Measurements from ENCODE around the gene RSRC2. TPM values are rescaled to one million over a fixed set of nuclear protein-coding genes. Genes with fewer than 3 reads are reported as not detected.

The RSRC2 gene
- total RNA-seq, 1 donor from 2014 or later: 63.8 TPM

- Histone ChIP-seq H3K9me3 (no peaks in the 10 kb centered on the region), H3K27ac (no peak overlapping the region), H3K4me1 (no peaks in the 10 kb centered on the region), H3K27me3 (no peaks in the 10 kb centered on the region), H3K36me3 (peaks cover 4% of the 10 kb centered on the region), H3K4me3 (no peak overlapping the region)
- intact Hi-C loops (cut with DNase I): no loop called here
- DNase-seq: no peak
- ATAC-seq: no peak
- no peak for TF ChIP-seq CTCF (IDR thresholded peaks at IDR 0.05)
Measured at GRCh38 chr12:122538496-122538895, 11.8 kb upstream of the RSRC2 start.

DNA sequence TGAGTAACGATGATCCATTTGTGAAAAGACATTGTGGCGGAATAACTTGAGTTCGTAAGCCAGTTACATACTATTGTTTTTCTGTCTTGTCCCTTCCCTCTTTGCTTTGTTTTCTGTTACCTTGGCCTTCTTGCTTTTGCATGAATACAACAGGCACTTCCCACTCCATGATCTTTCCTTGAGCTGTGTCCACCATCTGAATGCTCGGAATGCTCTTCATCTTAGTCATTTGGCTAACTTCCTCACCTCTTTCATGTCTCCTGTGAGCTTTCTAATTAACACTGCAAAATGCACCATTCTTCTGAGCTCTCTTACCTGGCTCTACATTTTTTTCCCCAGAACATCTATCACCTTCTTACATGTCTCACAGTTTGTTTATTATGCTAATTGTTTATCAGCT lies 10.3 kb upstream of the RSRC2 start:
- no peak for TF ChIP-seq CTCF (IDR thresholded peaks at IDR 0.05)
- ATAC-seq: no peak
- no peak overlapping the region for H3K27ac ChIP-seq
- DNase-seq: no peak
- no peaks in the 10 kb centered on the region for H3K9me3 ChIP-seq
- peaks cover 4% of the 10 kb centered on the region for H3K36me3 ChIP-seq
- intact Hi-C loops (cut with DNase I): no loop called here
- no peaks in the 10 kb centered on the region for H3K4me1 ChIP-seq
- no peaks in the 10 kb centered on the region for H3K27me3 ChIP-seq
- no peak overlapping the region for H3K4me3 ChIP-seq

DNA sequence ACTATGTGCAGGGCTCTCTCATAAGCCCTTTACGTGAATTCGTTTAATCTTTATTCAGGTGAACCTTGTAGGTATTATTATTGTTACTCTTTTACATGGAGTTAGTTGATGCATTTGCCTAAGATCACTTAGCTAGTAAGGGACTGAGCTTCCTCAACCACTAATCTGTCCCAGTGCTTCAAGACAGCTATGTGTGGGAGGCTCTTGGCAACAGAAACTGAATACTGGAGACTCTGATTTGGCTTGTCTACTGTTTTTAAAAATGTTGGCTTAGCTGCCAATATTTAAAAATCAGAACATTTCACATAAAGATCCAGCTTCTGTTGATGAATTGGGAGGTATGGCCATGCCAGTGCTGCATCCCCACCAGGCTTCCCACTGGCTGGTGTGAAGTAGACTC lies 7.1 kb upstream of the RSRC2 start:
- TF ChIP-seq CTCF (IDR thresholded peaks at IDR 0.05): no peak
- H3K27ac ChIP-seq: no peak overlapping the region
- no peak for DNase-seq
- no peak for ATAC-seq
- H3K4me3 ChIP-seq: no peak overlapping the region
- intact Hi-C loops (cut with DNase I): no loop called here
- H3K9me3 ChIP-seq: no peaks in the 10 kb centered on the region
- H3K27me3 ChIP-seq: no peaks in the 10 kb centered on the region
- H3K36me3 ChIP-seq: peaks cover 4% of the 10 kb centered on the region
- H3K4me1 ChIP-seq: no peaks in the 10 kb centered on the region

DNA sequence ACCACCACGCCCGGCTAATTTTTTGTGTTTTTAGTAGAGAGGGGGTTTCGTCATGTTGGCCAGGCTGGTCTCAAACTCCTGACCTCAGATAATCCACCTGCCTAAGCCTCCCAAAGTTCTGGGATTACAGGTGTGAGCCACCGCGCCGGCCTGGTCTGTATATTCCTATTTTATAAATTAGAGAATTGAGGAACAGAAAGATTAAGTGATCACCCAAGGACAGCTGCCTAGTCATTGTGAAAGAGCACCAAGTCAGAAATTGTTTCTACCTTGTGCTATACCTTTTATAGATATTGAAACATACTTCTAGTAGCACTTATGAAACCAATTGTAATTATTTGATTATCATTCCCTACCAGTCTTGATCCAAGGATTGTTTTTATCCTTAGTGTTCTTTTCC lies 2.3 kb upstream of the RSRC2 start:
- H3K27me3 ChIP-seq: no peaks in the 10 kb centered on the region
- no peak for TF ChIP-seq CTCF (IDR thresholded peaks at IDR 0.05)
- DNase-seq: no peak
- intact Hi-C loops (cut with DNase I): no loop called here
- no peak overlapping the region for H3K4me3 ChIP-seq
- peaks cover 11% of the 10 kb centered on the region for H3K36me3 ChIP-seq
- H3K4me1 ChIP-seq: peaks cover 16% of the 10 kb centered on the region
- no peak for ATAC-seq
- no peak overlapping the region for H3K27ac ChIP-seq
- no peaks in the 10 kb centered on the region for H3K9me3 ChIP-seq

DNA sequence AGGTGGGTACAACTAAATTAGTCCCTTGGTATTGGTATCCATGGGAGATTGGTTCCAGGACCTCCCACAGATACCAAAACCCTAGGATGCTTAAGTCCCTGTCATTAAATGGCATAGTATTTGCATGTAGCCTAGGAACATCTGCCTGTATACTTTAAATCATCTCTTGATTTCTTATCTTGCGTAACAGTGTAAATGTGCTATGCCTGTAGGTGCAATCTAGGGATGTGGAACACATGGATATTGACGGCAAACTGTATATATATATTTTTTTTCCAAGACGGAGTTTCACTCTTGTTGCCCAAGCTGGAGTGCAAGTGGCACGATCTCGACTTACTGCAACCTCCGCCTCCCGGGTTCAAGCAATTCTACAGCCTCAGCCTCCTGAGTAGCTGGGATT lies 1.8 kb upstream of the RSRC2 start:
- Histone ChIP-seq H3K27ac (no peak overlapping the region), H3K36me3 (peaks cover 12% of the 10 kb centered on the region), H3K27me3 (no peaks in the 10 kb centered on the region), H3K9me3 (no peaks in the 10 kb centered on the region), H3K4me3 (no peak overlapping the region), H3K4me1 (peaks cover 20% of the 10 kb centered on the region)
- ATAC-seq (no peak), DNase-seq (no peak)
- intact Hi-C loops (cut with DNase I): no loop called here
- no peak for TF ChIP-seq CTCF (IDR thresholded peaks at IDR 0.05)

DNA sequence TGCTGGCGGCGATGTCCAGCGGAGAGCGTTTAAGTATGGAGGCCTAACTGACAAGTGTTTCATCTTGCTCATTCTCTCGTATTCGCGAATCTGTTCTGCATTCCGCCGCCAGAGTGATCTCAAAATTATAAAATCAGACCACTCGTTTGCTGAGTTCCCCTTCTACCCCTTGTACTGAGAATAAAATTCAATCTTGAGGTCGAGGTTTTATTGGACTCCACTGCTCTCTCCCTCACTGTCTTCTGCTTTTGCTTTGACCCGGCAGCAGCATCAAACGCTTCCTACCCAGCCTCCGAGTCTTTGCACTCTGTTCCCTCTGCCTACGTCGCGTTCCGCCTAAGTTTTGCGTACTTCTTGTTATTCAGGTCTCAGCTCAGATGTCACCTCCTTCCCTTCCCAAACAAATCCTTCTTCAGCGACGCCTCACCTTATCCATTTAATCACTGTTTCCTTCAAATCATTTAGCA lies 775 bp upstream of the RSRC2 start:
- intact Hi-C loops (cut with DNase I): no loop called here

More for the DNA sequence above, 775 bp upstream of the RSRC2 start:
- TF ChIP-seq CTCF (IDR thresholded peaks at IDR 0.05): no peak
- Histone ChIP-seq H3K4me1 (peaks cover 31% of the 10 kb centered on the region), H3K9me3 (no peaks in the 10 kb centered on the region), H3K36me3 (peaks cover 17% of the 10 kb centered on the region), H3K4me3 (peak overlapping the region; percentile 79), H3K27ac (peak overlapping the region; percentile 31), H3K27me3 (no peaks in the 10 kb centered on the region)
- DNase-seq (no peak), ATAC-seq (no peak)
